RWPE1 (cell line): ENCODE data around the gene RAP1GAP2.

Experiments
- CTCF ChIA-PET: fragments of 350-600 bp; sonication (Branson Sonifier 250); formaldehyde crosslinking; extraction: SDS; loops from one replicate; lab custom pipeline; 2021; lab: Yijun Ruan, JAX
- POLR2A ChIA-PET: fragments of 400-600 bp; formaldehyde crosslinking; extraction: SDS; loops from one replicate; lab custom pipeline; 2020; ENCODE audit warnings: antibody characterized with exemption; ENCODE audit not compliant: low non-redundant PET; lab: Yijun Ruan, JAX
- DNase-seq: peaks from one replicate; pipeline ENCODE4 v3.0.0; 2012; ENCODE audit warnings: low spot score
- H3K27ac ChIP-seq: fragments of 450-650 bp; 2 replicates; pipeline ENCODE4 v1.5.1; 2017
- TF ChIP-seq, protein P1 (sequence below): fragments of 450-650 bp; conservative IDR thresholded peaks from 2 replicates; pipeline ENCODE4 v1.5.1; 2017; ENCODE audit warnings: low read depth, mild to moderate bottlenecking

The RAP1GAP2 gene

DNA sequence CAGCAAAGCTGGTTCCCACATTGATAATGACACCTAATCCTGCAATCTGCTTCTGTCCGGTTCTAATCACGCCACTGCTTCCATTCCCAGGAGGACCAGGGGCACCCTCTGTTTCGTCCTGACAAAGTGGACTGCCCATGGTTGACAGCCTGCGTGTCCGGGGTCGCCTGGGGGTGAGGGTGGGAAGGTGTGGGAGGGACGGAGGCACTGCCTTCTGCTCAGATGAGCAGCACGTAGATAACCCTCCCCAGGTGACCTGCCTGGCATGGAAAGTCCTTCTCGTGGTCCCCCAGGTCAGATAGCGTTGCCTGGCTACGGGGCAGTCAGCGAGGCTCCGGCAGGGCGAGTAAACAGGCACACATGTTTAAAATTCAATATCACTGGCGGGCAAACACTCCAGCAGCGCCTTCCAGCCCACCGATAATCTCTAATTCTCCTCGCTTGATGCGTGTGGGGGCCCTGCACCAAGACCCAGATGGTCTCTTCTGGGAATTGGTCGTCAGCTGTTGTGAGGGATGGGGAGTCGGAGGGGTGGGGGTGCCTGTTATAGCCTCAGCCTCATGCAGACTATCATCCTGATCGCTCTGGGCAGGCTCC lies 132.2 kb downstream of the RAP1GAP2 start:
- CTCF ChIA-PET = interaction anchor here (0.6 to 1.3 kb wide), 2 partner anchors 43 to 84 kb away, joined by 4 to 5 read pairs; no protein-coding TSS in a partner anchor
- POLR2A ChIA-PET = no interaction called here
- TF ChIP-seq, protein P1, sequence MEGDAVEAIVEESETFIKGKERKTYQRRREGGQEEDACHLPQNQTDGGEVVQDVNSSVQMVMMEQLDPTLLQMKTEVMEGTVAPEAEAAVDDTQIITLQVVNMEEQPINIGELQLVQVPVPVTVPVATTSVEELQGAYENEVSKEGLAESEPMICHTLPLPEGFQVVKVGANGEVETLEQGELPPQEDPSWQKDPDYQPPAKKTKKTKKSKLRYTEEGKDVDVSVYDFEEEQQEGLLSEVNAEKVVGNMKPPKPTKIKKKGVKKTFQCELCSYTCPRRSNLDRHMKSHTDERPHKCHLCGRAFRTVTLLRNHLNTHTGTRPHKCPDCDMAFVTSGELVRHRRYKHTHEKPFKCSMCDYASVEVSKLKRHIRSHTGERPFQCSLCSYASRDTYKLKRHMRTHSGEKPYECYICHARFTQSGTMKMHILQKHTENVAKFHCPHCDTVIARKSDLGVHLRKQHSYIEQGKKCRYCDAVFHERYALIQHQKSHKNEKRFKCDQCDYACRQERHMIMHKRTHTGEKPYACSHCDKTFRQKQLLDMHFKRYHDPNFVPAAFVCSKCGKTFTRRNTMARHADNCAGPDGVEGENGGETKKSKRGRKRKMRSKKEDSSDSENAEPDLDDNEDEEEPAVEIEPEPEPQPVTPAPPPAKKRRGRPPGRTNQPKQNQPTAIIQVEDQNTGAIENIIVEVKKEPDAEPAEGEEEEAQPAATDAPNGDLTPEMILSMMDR = no peak
- H3K27ac ChIP-seq = peak overlapping the region; percentile 98; the same call in 1 of the 2 replicates
- DNase-seq = no peak

DNA sequence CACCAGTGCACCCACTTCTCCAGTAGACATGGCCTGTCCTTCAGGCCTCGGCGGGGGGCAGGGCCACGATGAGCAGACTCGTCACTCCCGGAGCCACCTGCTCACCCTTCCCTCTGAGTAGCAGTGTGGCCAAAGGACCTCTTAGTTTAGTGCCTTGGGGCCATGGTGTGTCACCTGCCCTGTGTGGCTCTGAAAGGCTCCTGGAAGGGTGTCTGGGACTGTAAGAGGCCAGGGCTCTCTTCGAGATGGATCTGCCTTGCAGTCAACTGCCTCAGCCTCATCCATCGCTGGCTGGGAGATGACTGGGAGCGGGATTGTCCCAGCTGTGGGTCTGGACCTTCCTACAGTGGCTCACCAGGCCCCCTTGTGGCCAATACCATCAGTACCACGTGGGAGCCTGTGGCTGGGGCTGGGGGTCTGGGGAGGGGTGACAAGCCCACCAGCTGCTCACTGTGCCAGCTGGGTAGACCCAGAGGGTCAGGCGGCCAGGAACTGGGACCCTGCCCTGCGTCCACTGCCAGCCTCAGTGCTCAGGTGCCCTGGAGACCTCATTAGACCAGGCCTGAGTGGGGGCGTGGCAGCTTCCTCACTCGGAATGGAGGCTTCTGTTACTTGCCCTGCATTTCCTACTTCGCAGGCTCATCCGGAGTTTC lies 133.8 kb downstream of the RAP1GAP2 start:
- ChIA-PET CTCF (interaction anchor here (0.5 to 2.7 kb wide), 12 partner anchors 15 to 105 kb away, joined by 3 to 26 read pairs (median 4); no protein-coding TSS in a partner anchor), POLR2A (no interaction called here)
- H3K27ac ChIP-seq = peak overlapping the region; percentile 98
- TF ChIP-seq, protein P1 = peak; percentile 71
- DNase-seq = peak; percentile 53

DNA sequence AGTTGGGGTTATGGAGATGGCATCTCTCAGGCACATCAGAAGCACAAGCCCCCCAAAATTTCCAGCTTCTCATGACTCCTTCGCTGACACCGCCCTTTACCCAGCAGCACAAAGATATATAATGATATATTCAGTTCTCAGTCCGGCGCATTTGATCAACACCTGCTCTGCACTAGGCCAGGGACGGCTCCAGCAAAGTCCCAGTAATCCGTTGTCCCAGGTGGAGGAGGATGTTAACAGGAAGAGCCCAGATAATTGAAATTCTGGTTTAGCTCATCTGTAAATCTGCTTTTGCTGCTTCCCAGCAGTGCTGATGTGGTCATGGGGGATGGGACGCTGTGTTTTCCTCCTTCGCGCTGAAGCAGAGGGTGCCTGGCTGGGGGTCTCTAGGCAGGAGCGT lies 135.6 kb downstream of the RAP1GAP2 start:
- ChIA-PET CTCF (interaction anchor here (2.7 kb wide), 1 partner anchor 83 kb away, joined by 26 read pairs; no protein-coding TSS in a partner anchor), POLR2A (no interaction called here)
- H3K27ac ChIP-seq = no peak overlapping the region
- DNase-seq = no peak
- TF ChIP-seq, protein P1 = no peak

DNA sequence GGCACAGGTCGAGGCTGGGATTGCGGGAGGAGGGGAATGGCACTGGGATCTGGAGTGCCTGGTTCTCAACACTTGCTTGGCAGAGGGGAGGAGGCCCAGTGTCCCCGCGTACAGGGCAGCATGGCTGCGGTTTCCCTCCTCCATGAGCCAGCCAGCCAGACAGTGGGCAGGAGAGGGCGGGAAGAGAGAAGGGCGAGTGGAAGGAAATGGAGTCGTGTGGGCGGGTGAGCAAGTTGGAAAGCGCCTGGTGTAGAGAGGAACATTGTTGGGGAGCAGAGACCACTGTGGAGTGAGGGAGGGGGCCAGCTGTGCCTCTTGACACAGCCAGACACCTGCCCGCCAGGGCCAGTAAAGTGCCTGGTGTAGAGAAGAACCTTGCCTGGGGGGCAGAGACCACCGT lies 136.7 kb downstream of the RAP1GAP2 start:
- no peak for DNase-seq
- ChIA-PET CTCF (interaction anchor here (1.1 kb wide), 1 partner anchor 84 kb away, joined by 5 read pairs; no protein-coding TSS in a partner anchor), POLR2A (no interaction called here)
- TF ChIP-seq, protein P1 = no peak
- peak overlapping the region; percentile 14 for H3K27ac ChIP-seq

DNA sequence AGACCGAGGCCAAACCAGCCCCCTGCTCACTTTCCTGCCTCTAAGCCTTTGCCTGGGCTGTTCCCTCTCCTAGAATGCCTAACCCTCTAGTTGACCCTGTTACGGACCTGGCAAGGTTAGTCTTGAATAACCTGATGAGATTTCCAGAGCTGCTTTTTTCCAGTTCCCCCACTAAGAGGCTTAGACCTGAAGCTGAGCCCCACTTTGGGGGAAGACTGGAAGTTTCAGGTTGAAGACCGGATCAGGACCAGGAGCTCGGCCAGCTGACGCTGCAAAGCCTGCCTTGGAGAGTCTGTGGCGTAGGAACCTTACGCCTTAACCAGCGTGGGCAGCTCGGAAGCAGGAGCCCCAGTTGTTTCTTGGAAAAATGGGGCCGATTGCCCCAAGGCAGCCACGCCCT lies 137.4 kb downstream of the RAP1GAP2 start:
- TF ChIP-seq, protein P1 = no peak
- ChIA-PET CTCF (interaction anchor here (0.6 to 1.1 kb wide), 2 partner anchors 15 to 84 kb away, joined by 3 to 5 read pairs; no protein-coding TSS in a partner anchor), POLR2A (no interaction called here)
- H3K27ac ChIP-seq = peak overlapping the region; percentile 14
- DNase-seq = no peak

DNA sequence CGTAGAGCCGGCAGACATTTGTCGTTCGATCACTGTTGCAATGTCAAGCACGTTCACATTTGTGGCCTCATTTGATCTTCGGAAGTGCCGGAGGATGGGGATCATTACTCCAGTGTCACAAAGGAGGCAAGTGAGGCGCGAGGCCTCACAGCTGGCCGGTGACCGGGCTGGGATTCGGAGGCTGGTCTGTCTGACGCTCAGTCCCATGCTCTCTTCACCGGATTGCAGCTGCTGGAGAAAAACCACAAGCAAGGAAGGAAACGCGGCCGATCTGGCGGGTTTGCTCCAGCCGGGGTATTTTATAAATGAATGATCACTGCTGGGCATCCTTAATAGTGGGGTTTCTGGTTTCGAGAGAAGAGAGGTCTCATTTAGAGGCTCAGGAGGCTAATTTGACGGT lies 139.4 kb downstream of the RAP1GAP2 start:
- CTCF ChIA-PET = no interaction called here
- DNase-seq = no peak
- POLR2A ChIA-PET = no interaction called here
- TF ChIP-seq, protein P1 = no peak
- no peak overlapping the region for H3K27ac ChIP-seq
